Measurements from ENCODE around the gene ZNF282.

The ZNF282 gene

DNA sequence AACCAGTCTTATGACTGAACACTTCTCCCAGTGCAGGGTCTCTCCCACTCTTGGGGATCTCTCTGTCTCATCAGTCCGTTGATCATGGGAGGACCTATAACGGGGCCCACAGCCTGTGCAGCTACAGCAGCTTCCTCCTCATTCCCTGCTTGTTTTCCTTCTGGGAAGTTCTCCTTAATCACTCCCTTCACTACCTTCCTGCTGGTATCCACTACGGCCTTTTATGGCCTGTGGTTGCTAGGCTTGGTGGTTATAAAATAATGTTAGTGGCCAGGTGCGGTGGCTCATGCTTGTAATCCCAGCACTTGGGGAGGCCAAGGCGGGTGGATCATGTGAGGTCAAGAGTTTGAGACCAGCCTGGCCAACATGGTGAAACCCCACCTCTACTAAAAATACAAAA, 3.5 kb upstream of the ZNF282 start:
- no peak for DNase-seq (ENCODE audit: low read depth, low spot score)

- DNase-seq (ENCODE audit: low read depth, low spot score) = no peak
These were observed 557 bp upstream of the ZNF282 start for GRCh38 chr7:149194799-149195179.

GRCh38 chr7:149196151-149196704, 882 bp downstream of the ZNF282 start:
- DNase-seq (ENCODE audit: low read depth, low spot score) = no peak

- DNase-seq (ENCODE audit: low read depth, low spot score) = no peak
These were observed 1.4 kb downstream of the ZNF282 start for GRCh38 chr7:149196705-149197171.

DNA sequence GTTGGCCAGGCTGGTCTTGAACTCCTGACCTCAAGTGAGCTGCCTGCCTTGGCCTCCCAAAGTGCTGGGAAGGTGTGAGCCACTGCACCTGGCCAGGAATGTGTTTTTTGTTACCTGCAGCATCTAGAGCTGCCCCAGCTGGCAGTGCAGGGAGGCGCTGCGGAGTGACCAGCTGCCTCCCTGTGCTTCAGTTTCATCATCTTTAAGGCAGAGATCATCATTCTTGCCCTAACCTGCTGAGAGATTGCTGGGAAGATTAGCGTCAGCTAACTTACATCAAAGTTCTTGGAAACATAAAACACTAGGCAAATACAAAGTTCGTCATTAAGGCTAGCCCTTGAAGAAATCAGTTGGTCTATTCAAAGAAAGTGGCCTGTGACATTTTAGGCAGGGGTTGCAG, 2.3 kb downstream of the ZNF282 start:
- no peak for DNase-seq (ENCODE audit: low read depth, low spot score)

GRCh38 chr7:149198161-149198816, 2.9 kb downstream of the ZNF282 start:
- no peak for DNase-seq (ENCODE audit: low read depth, low spot score)

- no peak for DNase-seq (ENCODE audit: low read depth, low spot score)
These were observed 4.1 kb downstream of the ZNF282 start for GRCh38 chr7:149199234-149199995.

- DNase-seq (ENCODE audit: low read depth, low spot score) = no peak
These were observed 7.5 kb downstream of the ZNF282 start for GRCh38 chr7:149202831-149203231.

DNA sequence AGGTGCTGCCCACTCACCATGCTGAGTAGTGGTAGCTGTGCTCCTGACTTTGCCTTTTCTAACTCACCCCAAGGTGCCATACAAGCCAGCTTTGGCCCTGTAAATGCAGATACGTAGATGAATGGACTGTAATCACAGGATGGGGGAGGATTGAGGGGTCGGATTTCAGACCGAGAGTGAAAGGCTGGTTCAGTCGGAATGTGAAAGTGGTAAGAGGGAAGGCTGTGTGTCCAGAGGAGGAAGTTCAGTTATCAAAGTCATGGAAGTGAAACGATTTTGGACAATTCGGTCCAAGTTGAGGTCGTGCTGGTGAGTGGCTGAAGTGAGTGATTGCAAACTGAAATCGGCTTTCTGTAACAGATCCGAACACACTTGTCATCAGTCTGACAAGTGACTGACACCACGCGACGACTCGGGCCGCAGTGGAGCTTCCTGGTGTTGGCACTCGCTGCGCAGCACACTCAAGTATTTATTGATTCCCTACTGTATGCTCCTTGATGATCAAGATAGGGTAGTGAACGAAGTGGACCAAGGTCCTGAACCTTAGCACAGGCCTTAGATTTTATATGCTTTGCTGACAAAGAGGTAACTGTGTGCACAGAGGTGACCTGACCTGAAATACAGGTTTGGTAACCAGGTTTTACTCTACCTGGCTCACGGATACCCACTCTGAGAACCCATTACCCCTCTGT, 10.5 kb downstream of the ZNF282 start:
- DNase-seq (ENCODE audit: low read depth, low spot score) = no peak

DNA sequence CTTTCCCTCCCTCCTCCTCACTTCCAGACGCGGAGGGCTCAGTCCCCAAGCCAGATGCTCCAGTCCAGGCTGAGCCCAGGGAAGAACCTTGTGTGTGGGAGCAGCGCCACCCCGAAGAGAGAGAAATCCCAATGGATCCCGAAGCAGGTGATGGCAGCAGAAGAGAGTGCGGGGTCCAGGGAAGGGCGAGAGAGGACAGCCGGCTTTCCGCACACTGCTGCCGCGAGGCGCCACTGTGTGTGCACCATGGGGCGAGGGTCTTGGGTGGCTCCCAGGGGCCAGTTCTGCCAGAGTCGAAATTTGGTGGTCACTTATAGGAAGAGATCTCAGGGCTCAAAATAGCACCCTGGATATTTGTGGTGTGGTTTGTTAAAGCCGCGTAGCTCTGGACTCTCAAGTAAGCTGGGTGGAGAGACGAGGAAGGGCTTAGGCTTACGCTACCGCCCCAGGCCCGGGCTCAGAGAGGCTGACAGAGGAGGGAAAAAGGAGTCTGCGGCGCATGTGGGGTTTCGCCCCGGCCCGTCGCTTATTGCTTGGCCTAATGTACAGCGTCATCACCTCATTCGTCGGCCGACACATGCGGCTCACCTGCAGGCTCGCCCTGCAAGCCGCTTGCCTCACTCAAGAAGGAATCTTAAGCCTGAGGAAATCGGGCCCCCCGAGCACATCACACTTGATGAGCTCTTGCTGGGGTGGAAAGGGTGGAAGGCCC, 12.1 kb downstream of the ZNF282 start:
- DNase-seq (ENCODE audit: low read depth, low spot score) = no peak

DNA sequence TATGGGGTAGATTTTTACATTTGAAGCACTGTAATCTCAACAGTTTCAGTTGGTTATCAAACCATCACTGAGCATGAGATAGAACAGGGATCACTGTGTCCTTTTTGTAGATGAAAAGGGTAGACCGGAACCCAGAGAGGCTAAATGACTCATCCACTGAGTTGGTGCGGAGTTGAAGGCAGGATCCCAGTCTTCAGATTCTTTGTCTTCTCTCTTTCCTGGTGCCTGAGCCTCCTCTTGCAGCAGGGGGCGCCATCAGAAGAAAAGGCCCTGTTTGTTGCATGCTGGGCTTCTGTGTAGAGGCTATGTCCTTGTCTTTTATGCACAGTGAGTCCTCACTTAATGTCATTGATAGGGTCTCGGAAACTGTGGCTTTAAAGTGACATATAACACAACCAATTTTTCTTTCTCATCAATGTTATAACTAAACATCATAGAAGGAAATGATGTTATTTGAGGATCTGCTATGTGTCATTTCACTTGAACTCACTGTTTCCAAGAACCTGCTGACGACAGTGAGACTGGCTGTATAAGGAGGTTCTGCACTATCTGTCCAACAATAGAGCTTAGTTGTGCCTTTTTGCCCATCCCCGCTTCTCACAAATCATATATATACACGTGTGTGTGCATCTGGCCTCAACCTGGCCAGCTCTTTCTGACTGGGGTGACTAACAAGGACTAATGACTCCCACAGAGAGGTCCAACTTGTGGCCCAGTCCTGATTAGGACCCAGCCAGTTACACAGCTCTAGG, 14.3 kb downstream of the ZNF282 start:
- DNase-seq (ENCODE audit: low read depth, low spot score) = peak; percentile 10

- no peak for DNase-seq (ENCODE audit: low read depth, low spot score)
These were observed 15.2 kb downstream of the ZNF282 start for GRCh38 chr7:149210551-149210950.

DNA sequence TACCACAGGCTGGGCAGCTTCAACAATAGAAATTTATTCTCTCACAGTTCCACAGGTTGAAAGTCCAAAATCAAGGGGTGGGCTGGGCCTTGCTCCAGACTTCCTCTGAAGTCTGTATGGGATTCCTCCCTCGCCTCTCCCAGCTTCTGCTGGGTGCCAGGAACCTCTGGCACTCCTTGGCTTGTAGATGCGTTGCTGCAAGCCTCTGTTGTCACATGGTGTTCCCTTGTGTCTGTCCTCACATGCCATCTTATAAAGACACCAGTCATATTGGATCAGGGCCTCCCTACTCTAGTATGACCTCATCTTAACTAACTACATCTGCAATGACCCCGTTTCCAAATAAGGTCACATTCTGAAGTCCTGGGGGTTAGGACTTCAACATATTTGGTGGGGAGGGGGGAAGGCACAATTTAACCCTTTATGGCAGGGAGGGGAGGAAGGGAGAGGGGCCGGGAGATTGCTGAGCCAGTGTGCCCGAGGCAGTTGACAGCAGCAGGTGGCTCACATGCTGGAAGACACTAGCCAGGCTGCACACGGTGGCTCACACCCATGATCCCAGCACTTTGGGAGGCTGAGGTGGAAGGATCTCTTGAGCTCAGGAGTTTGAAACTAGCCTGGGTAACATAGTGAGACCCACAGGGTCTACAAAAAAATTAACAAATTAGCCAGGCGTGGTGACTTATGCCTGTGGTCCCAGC, 18.8 kb downstream of the ZNF282 start:
- no peak for DNase-seq (ENCODE audit: low read depth, low spot score)

DNA sequence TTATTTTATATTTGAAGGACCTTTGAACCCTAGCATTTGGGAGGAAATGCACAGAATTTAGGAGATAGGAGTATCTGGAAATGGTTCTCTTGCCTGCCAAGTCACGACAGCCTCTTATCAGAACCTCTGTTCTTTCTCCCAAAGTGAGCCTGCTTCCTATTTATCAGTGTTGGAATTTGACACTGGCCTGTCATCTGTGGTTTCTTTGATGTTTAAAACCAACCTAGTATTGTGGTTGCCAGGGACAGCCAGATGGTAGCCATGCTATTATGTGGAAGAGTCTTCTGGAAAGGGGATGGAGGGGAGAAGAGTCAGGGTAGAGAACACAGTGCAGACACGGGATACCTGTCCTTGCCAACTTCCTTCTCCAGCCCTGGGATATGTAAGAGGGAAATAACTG, 21.1 kb downstream of the ZNF282 start:
- DNase-seq (ENCODE audit: low read depth, low spot score) = no peak

DNA sequence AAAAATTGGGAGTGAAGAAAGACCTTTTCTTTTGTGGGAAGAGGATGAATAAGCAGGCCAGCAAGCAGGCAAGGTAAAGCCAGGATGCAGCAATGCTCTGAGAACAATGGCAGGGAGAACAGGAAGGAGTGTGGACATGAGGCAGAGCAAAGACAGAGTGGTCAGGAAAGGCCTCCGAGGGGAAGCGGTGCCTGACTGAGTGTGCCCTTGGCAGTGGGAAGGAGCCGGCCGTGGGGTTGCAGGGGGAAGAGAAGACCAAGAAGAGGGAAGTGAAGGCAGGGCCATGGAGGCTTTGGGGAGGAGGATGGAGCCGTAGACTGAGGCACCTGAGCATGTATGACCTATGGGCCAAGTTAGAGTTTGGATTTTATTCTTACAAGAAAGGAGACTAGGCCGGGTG, 22.2 kb downstream of the ZNF282 start:
- no peak for DNase-seq (ENCODE audit: low read depth, low spot score)

- DNase-seq (ENCODE audit: low read depth, low spot score) = no peak
These were observed 23.4 kb downstream of the ZNF282 start for GRCh38 chr7:149218469-149219420.

- no peak for DNase-seq (ENCODE audit: low read depth, low spot score)
These were observed 25.2 kb downstream of the ZNF282 start for GRCh38 chr7:149220534-149220933.

DNA sequence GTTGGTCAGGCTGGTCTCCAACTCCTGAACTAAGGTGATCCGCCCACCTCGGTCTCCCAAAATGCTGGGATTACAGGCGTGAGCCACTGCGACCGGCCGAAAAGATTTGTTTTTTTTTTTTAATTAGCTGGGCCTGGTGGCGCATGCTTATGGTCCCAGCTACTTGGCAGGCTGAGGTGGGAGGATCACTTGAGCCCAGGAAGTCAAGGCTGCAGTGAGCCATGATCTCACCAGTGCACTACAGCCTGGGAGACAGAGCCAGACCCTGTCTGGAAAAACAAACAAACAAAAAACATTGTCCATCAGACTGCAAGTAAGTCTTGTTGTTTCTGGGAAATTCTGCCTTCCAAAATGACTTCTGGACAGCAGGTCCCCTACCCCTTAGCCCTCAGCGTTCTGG, 27.8 kb downstream of the ZNF282 start:
- no peak for DNase-seq (ENCODE audit: low read depth, low spot score)

GRCh38 chr7:149223761-149224160, 28.4 kb downstream of the ZNF282 start:
- no peak for DNase-seq (ENCODE audit: low read depth, low spot score)
